T-helper 1 cell treated with Interleukin-12 subunit alpha and Interleukin-12 subunit beta and Interleukin-4 antibody, amounts not matched to agents 30 μg/mL and 1 μg/mL, for 36 hours (primary cell): ENCODE measurements around the gene MT1HL1.

ENCODE experiments used
- H3K27ac Mint-ChIP-seq: one replicate; pipeline ENCODE4 v1.8.0; 2021; ENCODE audit warnings: mild to moderate bottlenecking, mixed read lengths
- H3K27me3 Mint-ChIP-seq: one replicate; pipeline ENCODE4 v1.8.0; 2021; ENCODE audit warnings: low read depth, mixed read lengths
- H3K36me3 Mint-ChIP-seq: one replicate; pipeline ENCODE4 v1.8.0; 2021; ENCODE audit warnings: low read depth, mixed read lengths
- H3K4me1 Mint-ChIP-seq: one replicate; pipeline ENCODE4 v1.8.0; 2021; ENCODE audit warnings: low read depth, mixed read lengths
- H3K4me3 Mint-ChIP-seq: one replicate; pipeline ENCODE4 v1.8.0; 2021; ENCODE audit warnings: mild to moderate bottlenecking, moderate library complexity, mixed read lengths
- H3K9me3 Mint-ChIP-seq: one replicate; pipeline ENCODE4 v1.8.0; 2021; ENCODE audit warnings: mixed read lengths

MT1HL1 gene

GRCh38 chr1:237033061-237033460 is 28.8 kb upstream of the MT1HL1 start:
- Mint-ChIP-seq H3K9me3 (no peaks in the 10 kb centered on the region), H3K27ac (no peak overlapping the region), H3K4me1 (no peaks in the 10 kb centered on the region), H3K27me3 (peaks cover 3% of the 10 kb centered on the region), H3K4me3 (no peak overlapping the region), H3K36me3 (no peaks in the 10 kb centered on the region)

GRCh38 chr1:237032029-237032428 is 27.8 kb upstream of the MT1HL1 start:
- no peaks in the 10 kb centered on the region for H3K36me3 Mint-ChIP-seq
- no peaks in the 10 kb centered on the region for H3K4me1 Mint-ChIP-seq
- H3K27me3 Mint-ChIP-seq: peaks cover 3% of the 10 kb centered on the region
- H3K27ac Mint-ChIP-seq: no peak overlapping the region
- H3K4me3 Mint-ChIP-seq: no peak overlapping the region
- H3K9me3 Mint-ChIP-seq: no peaks in the 10 kb centered on the region

GRCh38 chr1:237031480-237031879 is 27.2 kb upstream of the MT1HL1 start:
- H3K9me3 Mint-ChIP-seq: no peaks in the 10 kb centered on the region
- peaks cover 3% of the 10 kb centered on the region for H3K27me3 Mint-ChIP-seq
- H3K27ac Mint-ChIP-seq: no peak overlapping the region
- H3K4me1 Mint-ChIP-seq: no peaks in the 10 kb centered on the region
- no peak overlapping the region for H3K4me3 Mint-ChIP-seq
- H3K36me3 Mint-ChIP-seq: no peaks in the 10 kb centered on the region

GRCh38 chr1:237029850-237030535 is 25.8 kb upstream of the MT1HL1 start:
- Mint-ChIP-seq H3K27me3 (peaks cover 3% of the 10 kb centered on the region), H3K9me3 (peaks cover 6% of the 10 kb centered on the region), H3K4me1 (no peaks in the 10 kb centered on the region), H3K4me3 (no peak overlapping the region), H3K36me3 (no peaks in the 10 kb centered on the region), H3K27ac (no peak overlapping the region)

GRCh38 chr1:237029240-237029639 is 25.0 kb upstream of the MT1HL1 start:
- H3K9me3 Mint-ChIP-seq: peaks cover 6% of the 10 kb centered on the region
- H3K27ac Mint-ChIP-seq: no peak overlapping the region
- peaks cover 3% of the 10 kb centered on the region for H3K27me3 Mint-ChIP-seq
- H3K36me3 Mint-ChIP-seq: no peaks in the 10 kb centered on the region
- no peak overlapping the region for H3K4me3 Mint-ChIP-seq
- H3K4me1 Mint-ChIP-seq: no peaks in the 10 kb centered on the region

- Mint-ChIP-seq H3K27ac (no peak overlapping the region), H3K9me3 (peaks cover 6% of the 10 kb centered on the region), H3K4me1 (no peaks in the 10 kb centered on the region), H3K36me3 (no peaks in the 10 kb centered on the region), H3K4me3 (no peak overlapping the region), H3K27me3 (no peaks in the 10 kb centered on the region)
These were observed 21.3 kb upstream of the MT1HL1 start for GRCh38 chr1:237025358-237026074.

GRCh38 chr1:237018896-237019295 is 14.7 kb upstream of the MT1HL1 start:
- no peaks in the 10 kb centered on the region for H3K9me3 Mint-ChIP-seq
- no peaks in the 10 kb centered on the region for H3K36me3 Mint-ChIP-seq
- no peak overlapping the region for H3K27ac Mint-ChIP-seq
- peaks cover 10% of the 10 kb centered on the region for H3K27me3 Mint-ChIP-seq
- no peak overlapping the region for H3K4me3 Mint-ChIP-seq
- no peaks in the 10 kb centered on the region for H3K4me1 Mint-ChIP-seq

GRCh38 chr1:237016626-237017025 is 12.4 kb upstream of the MT1HL1 start:
- Mint-ChIP-seq H3K4me1 (no peaks in the 10 kb centered on the region), H3K4me3 (no peak overlapping the region), H3K27me3 (peaks cover 10% of the 10 kb centered on the region), H3K9me3 (no peaks in the 10 kb centered on the region), H3K36me3 (no peaks in the 10 kb centered on the region), H3K27ac (no peak overlapping the region)

GRCh38 chr1:237013608-237014007 is 9.4 kb upstream of the MT1HL1 start:
- Mint-ChIP-seq H3K36me3 (no peaks in the 10 kb centered on the region), H3K4me1 (no peaks in the 10 kb centered on the region), H3K27me3 (peaks cover 10% of the 10 kb centered on the region), H3K4me3 (no peak overlapping the region), H3K27ac (no peak overlapping the region), H3K9me3 (no peaks in the 10 kb centered on the region)

- H3K4me1 Mint-ChIP-seq: no peaks in the 10 kb centered on the region
- H3K4me3 Mint-ChIP-seq: no peak overlapping the region
- peaks cover 10% of the 10 kb centered on the region for H3K27me3 Mint-ChIP-seq
- no peaks in the 10 kb centered on the region for H3K9me3 Mint-ChIP-seq
- H3K36me3 Mint-ChIP-seq: no peaks in the 10 kb centered on the region
- no peak overlapping the region for H3K27ac Mint-ChIP-seq
These were observed 8.6 kb upstream of the MT1HL1 start for GRCh38 chr1:237012788-237013383.

GRCh38 chr1:237012361-237012760 is 8.1 kb upstream of the MT1HL1 start:
- Mint-ChIP-seq H3K9me3 (no peaks in the 10 kb centered on the region), H3K27me3 (peaks cover 8% of the 10 kb centered on the region), H3K27ac (no peak overlapping the region), H3K4me3 (no peak overlapping the region), H3K36me3 (no peaks in the 10 kb centered on the region), H3K4me1 (no peaks in the 10 kb centered on the region)

GRCh38 chr1:237011432-237011831 is 7.2 kb upstream of the MT1HL1 start:
- Mint-ChIP-seq H3K27ac (no peak overlapping the region), H3K4me3 (no peak overlapping the region), H3K27me3 (no peaks in the 10 kb centered on the region), H3K9me3 (no peaks in the 10 kb centered on the region), H3K36me3 (no peaks in the 10 kb centered on the region), H3K4me1 (no peaks in the 10 kb centered on the region)

GRCh38 chr1:237009611-237010010 is 5.4 kb upstream of the MT1HL1 start:
- Mint-ChIP-seq H3K27me3 (no peaks in the 10 kb centered on the region), H3K9me3 (no peaks in the 10 kb centered on the region), H3K27ac (no peak overlapping the region), H3K4me3 (no peak overlapping the region), H3K4me1 (no peaks in the 10 kb centered on the region), H3K36me3 (no peaks in the 10 kb centered on the region)

GRCh38 chr1:237007147-237007881 is 3.1 kb upstream of the MT1HL1 start:
- no peaks in the 10 kb centered on the region for H3K4me1 Mint-ChIP-seq
- H3K9me3 Mint-ChIP-seq: no peaks in the 10 kb centered on the region
- H3K27ac Mint-ChIP-seq: no peak overlapping the region
- H3K4me3 Mint-ChIP-seq: no peak overlapping the region
- H3K36me3 Mint-ChIP-seq: no peaks in the 10 kb centered on the region
- no peaks in the 10 kb centered on the region for H3K27me3 Mint-ChIP-seq
